Common myeloid progenitor, CD34-positive (primary cell): ENCODE results near the gene NFATC3.

Source experiments
- CTCF ChIA-PET: fragments of 350-600 bp; sonication (Branson Sonifier 250); formaldehyde crosslinking; loops from one replicate; lab custom pipeline; 2021; ENCODE audit warnings: antibody characterized with exemption; lab: Charles Lee
- POLR2A ChIA-PET: fragments of 350-600 bp; sonication (Branson Sonifier 250); formaldehyde crosslinking; loops from one replicate; lab custom pipeline; 2021; ENCODE audit warnings: antibody characterized with exemption; lab: Charles Lee
- DNase-seq, 3 donors: peaks; one replicate each; pipeline versions ENCODE4 v3.0.0 to v3.0.0-alpha.2; 2013
- H3K27ac ChIP-seq, 2 experiments: 1 replicate in 1 of 2; 2 replicates in 1 of 2; pipeline ENCODE4 v1.7.0; 2013; ENCODE audit warnings: inconsistent platforms in 2 of 2, low read length in 2 of 2, mild to moderate bottlenecking in 2 of 2, low read depth in 1 of 2, moderate library complexity in 1 of 2; ENCODE audit not compliant: severe bottlenecking in 2 of 2, insufficient read depth in 1 of 2, poor library complexity in 1 of 2
- H3K27me3 ChIP-seq, 5 experiments: replicated peaks in 2 of 5; 1 replicate in 3 of 5; 2 replicates in 2 of 5; pipeline versions ENCODE4 v1.6.1 to v1.7.0; 2013; ENCODE audit warnings: low read length in 4 of 5, mild to moderate bottlenecking in 2 of 5, moderate library complexity in 2 of 5, inconsistent platforms in 1 of 5; ENCODE audit not compliant: insufficient read depth in 5 of 5, control insufficient read depth in 4 of 5
- H3K36me3 ChIP-seq, 4 experiments: 1 replicate in 2 of 4; 2 replicates in 2 of 4; pipeline versions ENCODE4 v1.6.1 to v1.7.0; 2013; ENCODE audit warnings: low read length in 3 of 4, control low read depth in 1 of 4, mild to moderate bottlenecking in 1 of 4; ENCODE audit not compliant: control insufficient read depth in 4 of 4, insufficient read depth in 4 of 4
- H3K4me1 ChIP-seq, 4 experiments: 1 replicate in 3 of 4; 2 replicates in 1 of 4; pipeline versions ENCODE4 v1.6.1 to v1.7.1; 2013; ENCODE audit warnings: low read length in 3 of 4, mild to moderate bottlenecking in 3 of 4, control low read depth in 1 of 4, inconsistent platforms in 1 of 4, moderate library complexity in 1 of 4; ENCODE audit not compliant: control insufficient read depth in 4 of 4, insufficient read depth in 4 of 4; ENCODE audit errors: control extremely low read depth in 1 of 4
- H3K4me3 ChIP-seq, 7 experiments: 1 replicate in 4 of 7; 2 replicates in 3 of 7; pipeline versions ENCODE4 v1.5.1 to v1.7.0; 2013; ENCODE audit warnings: mild to moderate bottlenecking in 7 of 7, low read length in 6 of 7, moderate library complexity in 6 of 7, inconsistent platforms in 2 of 7, low read depth in 2 of 7, control low read depth in 1 of 7; ENCODE audit not compliant: insufficient read depth in 4 of 7, control insufficient read depth in 1 of 7; ENCODE audit errors: extremely low read depth in 1 of 7
- H3K9me3 ChIP-seq, 5 experiments: 1 replicate in 4 of 5; 2 replicates in 1 of 5; pipeline versions ENCODE4 v1.6.1 to v1.7.1; 2013; ENCODE audit warnings: low read length in 4 of 5, mild to moderate bottlenecking in 2 of 5, inconsistent platforms in 1 of 5, low read depth in 1 of 5, moderate library complexity in 1 of 5; ENCODE audit not compliant: control insufficient read depth in 4 of 5, insufficient read depth in 2 of 5; ENCODE audit errors: control extremely low read depth in 1 of 5
- WGBS: methylation state at CpG from one replicate; pipeline ENCODE4 v1.1.5; 2013; ENCODE audit not compliant: insufficient coverage; 5-methylcytosine and 5-hydroxymethylcytosine counted together

Gene NFATC3

GRCh38 chr16:68226116-68226515 is 140.9 kb downstream of the NFATC3 start:
- Histone ChIP-seq H3K27ac (peak overlapping the region in 1 of 2 experiments; percentile 23), H3K9me3 (no peaks in the 10 kb centered on the region), H3K27me3 (no peaks in the 10 kb centered on the region), H3K4me1 (peaks cover 0 to 27% (median 22%) of the 10 kb centered on the region in 4 experiments), H3K36me3 (peaks cover 0 to 36% (median 5%) of the 10 kb centered on the region in 4 experiments), H3K4me3 (no peak overlapping the region)
- no peak for DNase-seq
- ChIA-PET CTCF (interaction anchor here (1.1 to 3.3 kb wide), 4 partner anchors 10 to 284 kb away, joined by 3 to 16 read pairs (median 6); no protein-coding TSS in a partner anchor), POLR2A (no interaction called here)
- 89% methylated on average over 3 of the region's 4 CpGs for whole genome bisulfite sequencing

DNA sequence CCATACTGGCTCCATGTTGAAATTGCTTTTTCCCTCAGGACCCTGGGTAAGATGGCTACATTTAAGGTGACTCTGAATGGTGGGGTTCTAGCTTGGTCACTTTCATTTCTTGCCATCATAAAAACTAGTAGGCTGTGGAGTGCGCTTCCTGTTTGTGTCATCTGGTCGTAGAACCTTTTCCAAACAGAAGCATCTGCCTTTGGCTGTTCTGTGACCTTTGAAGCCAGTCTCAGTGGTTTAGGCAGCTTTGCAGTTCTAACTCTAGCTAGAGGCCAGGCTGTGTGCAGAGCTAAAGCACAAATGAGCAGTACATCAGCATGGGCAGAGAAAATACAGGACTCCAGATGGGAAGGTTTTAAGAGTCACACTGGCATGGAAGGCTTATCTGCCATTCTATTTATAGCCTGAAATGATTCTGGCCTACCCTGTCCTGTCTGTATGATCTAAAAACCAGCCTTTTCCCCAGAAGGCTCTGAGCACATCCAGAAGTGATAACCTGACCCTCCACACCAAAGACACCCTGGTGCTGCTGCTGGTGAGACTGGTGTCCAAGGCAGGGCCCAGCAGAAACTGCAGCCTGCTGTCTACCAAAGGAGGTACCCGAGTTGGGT is 142.1 kb downstream of the NFATC3 start:
- POLR2A ChIA-PET: interaction anchor here (0.6 kb wide), 1 partner anchor 187 kb away, joined by 4 read pairs; no protein-coding TSS in a partner anchor

DNA sequence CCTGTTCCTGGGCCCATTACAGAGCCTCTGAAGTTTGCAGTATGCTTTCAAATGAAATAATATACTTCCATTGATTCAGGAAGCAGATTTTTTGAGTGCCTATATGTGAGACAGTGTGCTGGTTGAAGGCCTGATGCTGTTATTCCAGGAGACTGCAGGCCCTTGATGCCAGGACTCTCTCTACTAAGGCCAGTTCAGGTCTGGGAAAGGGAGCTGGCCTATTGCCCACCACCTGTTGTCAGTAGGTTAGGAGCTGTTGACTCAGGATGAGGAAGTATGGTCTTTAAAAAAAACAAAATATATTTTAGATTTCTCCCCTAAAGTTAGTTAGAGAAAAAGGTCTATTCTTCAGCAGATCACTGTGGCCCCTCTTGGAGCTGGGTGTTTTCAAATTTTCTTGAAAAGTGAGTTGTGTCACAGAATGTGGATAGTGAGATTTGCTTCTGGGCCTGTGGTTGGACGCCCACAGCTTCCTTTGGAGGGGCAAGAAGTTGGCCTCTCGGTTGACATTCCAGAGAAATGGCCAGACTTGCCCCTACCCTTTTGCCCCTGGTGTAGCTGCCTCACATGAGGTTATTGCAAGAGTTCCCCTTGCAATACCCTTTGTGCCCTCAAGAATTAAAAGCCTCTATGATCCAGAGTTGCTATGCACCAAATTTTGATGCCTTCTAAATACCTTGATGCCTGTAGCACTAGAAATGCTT is 142.8 kb downstream of the NFATC3 start:
- no peak overlapping the region for H3K4me3 ChIP-seq
- ChIA-PET POLR2A (interaction anchor here (0.6 kb wide), 3 partner anchors 10 to 182 kb away, joined by 3 to 6 read pairs (median 3); no protein-coding TSS in a partner anchor), CTCF (interaction anchor here (0.7 to 3.3 kb wide), 25 partner anchors 8 to 411 kb away, joined by 3 to 16 read pairs (median 3); partner anchors contain the start of gene NRN1L)
- H3K27me3 ChIP-seq: no peaks in the 10 kb centered on the region
- DNase-seq: peak in 2 of 3 donors; percentile 40 to 47
- 31% methylated on average over 2 of the region's 2 CpGs for WGBS
- H3K9me3 ChIP-seq: no peaks in the 10 kb centered on the region
- H3K36me3 ChIP-seq: peaks cover 0 to 38% (median 13%) of the 10 kb centered on the region in 4 experiments
- peak overlapping the region; percentile 33 to 67 for H3K27ac ChIP-seq
- H3K4me1 ChIP-seq: peaks cover 0 to 27% (median 22%) of the 10 kb centered on the region in 4 experiments

More for the DNA sequence above, 142.1 kb downstream of the NFATC3 start:
- Histone ChIP-seq H3K27ac (peak overlapping the region in 1 of 2 experiments; percentile 67), H3K36me3 (peaks cover 0 to 38% (median 13%) of the 10 kb centered on the region in 4 experiments), H3K4me1 (peaks cover 0 to 27% (median 22%) of the 10 kb centered on the region in 4 experiments), H3K9me3 (no peaks in the 10 kb centered on the region), H3K27me3 (no peaks in the 10 kb centered on the region), H3K4me3 (peak overlapping the region in 1 of 7 experiments; percentile 9)
- 50% methylated on average over 2 of the region's 3 CpGs for WGBS
- DNase-seq: no peak
- CTCF ChIA-PET: interaction anchor here (0.8 to 3.3 kb wide), 12 partner anchors 10 to 343 kb away, joined by 3 to 16 read pairs (median 4); partner anchors contain the start of gene NRN1L

DNA sequence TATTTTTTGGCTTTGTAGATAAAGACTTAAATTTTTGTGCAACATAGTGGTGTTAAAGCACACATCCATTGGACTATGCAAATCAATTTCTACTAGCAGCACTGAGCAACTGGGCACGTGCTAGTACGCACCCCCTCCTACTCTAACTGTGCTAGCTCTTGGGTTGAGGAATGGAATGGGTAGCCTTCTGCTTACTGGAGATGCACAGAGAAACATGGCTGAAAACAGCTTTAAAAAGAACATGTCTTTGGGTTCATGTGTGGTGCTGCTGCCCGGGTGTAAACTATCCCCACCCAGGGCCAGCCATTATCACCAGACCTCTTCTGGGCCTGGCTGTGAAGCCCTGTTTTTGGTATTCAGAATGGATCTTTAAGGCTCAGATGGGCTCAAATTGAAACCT is 143.5 kb downstream of the NFATC3 start:
- H3K27ac ChIP-seq: no peak overlapping the region
- ChIA-PET CTCF (interaction anchor here (0.7 to 3.3 kb wide), 23 partner anchors 8 to 412 kb away, joined by 3 to 16 read pairs (median 4); partner anchors contain the start of gene NRN1L), POLR2A (interaction anchor here (0.6 kb wide), 3 partner anchors 9 to 183 kb away, joined by 3 to 6 read pairs (median 3); no protein-coding TSS in a partner anchor)
- no peak overlapping the region for H3K4me3 ChIP-seq
- no peaks in the 10 kb centered on the region for H3K9me3 ChIP-seq
- H3K36me3 ChIP-seq: peaks cover 0 to 38% (median 13%) of the 10 kb centered on the region in 4 experiments
- H3K4me1 ChIP-seq: peaks cover 0 to 27% (median 22%) of the 10 kb centered on the region in 4 experiments
- WGBS: 100% methylated on average over 2 of the region's 3 CpGs
- no peak for DNase-seq
- H3K27me3 ChIP-seq: no peaks in the 10 kb centered on the region

DNA sequence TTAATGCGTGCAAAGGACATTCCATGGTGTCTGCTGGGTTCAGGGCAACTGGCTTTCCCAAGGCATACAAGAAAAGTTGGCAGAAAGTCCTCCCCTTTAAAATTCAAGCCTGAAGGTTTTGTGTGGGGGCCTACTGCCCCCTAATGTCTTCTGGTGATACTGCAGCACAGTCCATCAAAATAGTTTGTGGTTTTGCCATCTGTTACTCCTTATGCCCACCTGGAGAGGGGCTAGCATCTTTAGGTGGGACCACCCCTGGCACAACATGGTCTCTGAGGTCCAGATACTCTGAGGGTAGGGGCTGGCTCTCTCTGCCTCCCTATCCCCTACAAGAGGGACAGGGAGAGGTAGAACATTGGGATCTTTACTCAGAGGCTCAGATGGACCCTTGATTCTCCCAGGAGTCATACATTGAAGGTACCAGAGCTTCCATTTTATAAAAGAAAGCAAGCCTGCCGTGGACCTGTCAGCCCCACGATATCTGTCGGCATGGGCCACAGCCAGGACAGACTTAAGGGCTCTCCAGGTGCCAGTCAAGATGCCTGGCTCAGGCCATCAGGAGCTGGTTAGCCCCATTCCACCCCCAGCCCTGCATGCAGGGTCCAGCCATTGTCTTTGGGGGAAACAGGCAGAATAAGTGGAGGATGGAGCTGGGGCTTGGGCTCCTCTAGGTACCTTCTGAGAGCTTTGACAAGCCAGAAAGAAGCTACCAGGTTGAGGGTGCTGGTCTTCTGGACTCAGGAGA is 144.4 kb downstream of the NFATC3 start:
- peak; percentile 48 to 74 (median 67) for DNase-seq
- 94% methylated on average over 4 of the region's 4 CpGs for WGBS
- Histone ChIP-seq H3K4me1 (peaks cover 0 to 35% (median 29%) of the 10 kb centered on the region in 4 experiments), H3K36me3 (peaks cover 0 to 38% (median 13%) of the 10 kb centered on the region in 4 experiments), H3K9me3 (no peaks in the 10 kb centered on the region), H3K4me3 (no peak overlapping the region), H3K27ac (no peak overlapping the region), H3K27me3 (no peaks in the 10 kb centered on the region)
- CTCF ChIA-PET: interaction anchor here (0.7 to 1.6 kb wide), 17 partner anchors 8 to 385 kb away, joined by 3 to 9 read pairs (median 4); partner anchors contain the start of gene PLA2G15
- POLR2A ChIA-PET: no interaction called here

GRCh38 chr16:68230176-68230571 is 145.0 kb downstream of the NFATC3 start:
- H3K36me3 ChIP-seq: peaks cover 0 to 38% (median 13%) of the 10 kb centered on the region in 4 experiments
- 99% methylated on average over 9 of the region's 9 CpGs for WGBS
- POLR2A ChIA-PET: no interaction called here

More at GRCh38 chr16:68230176-68230571, 145.0 kb downstream of the NFATC3 start:
- Histone ChIP-seq H3K27me3 (no peaks in the 10 kb centered on the region), H3K9me3 (no peaks in the 10 kb centered on the region), H3K27ac (no peak overlapping the region), H3K4me3 (no peak overlapping the region), H3K4me1 (peaks cover 0 to 35% (median 29%) of the 10 kb centered on the region in 4 experiments)
- CTCF ChIA-PET: interaction anchor here (0.7 to 1.6 kb wide), 17 partner anchors 8 to 386 kb away, joined by 3 to 9 read pairs (median 4); partner anchors contain the start of gene PLA2G15
- no peak for DNase-seq
